Central memory CD4-positive, alpha-beta T cell (primary cell): ENCODE results near the gene NIBAN1.
A peak's percentile ranks its signal among the peaks of the same experiment; 100 is the strongest.
"Not testable (repeated sequence)": the region's sequence is repeated elsewhere in the genome, so short reads cannot be mapped to it uniquely, and the experiment has no call there.

ENCODE experiments used
- DNase-seq: peaks from one replicate; pipeline ENCODE4 v3.0.0; 2022

NIBAN1 gene

DNA sequence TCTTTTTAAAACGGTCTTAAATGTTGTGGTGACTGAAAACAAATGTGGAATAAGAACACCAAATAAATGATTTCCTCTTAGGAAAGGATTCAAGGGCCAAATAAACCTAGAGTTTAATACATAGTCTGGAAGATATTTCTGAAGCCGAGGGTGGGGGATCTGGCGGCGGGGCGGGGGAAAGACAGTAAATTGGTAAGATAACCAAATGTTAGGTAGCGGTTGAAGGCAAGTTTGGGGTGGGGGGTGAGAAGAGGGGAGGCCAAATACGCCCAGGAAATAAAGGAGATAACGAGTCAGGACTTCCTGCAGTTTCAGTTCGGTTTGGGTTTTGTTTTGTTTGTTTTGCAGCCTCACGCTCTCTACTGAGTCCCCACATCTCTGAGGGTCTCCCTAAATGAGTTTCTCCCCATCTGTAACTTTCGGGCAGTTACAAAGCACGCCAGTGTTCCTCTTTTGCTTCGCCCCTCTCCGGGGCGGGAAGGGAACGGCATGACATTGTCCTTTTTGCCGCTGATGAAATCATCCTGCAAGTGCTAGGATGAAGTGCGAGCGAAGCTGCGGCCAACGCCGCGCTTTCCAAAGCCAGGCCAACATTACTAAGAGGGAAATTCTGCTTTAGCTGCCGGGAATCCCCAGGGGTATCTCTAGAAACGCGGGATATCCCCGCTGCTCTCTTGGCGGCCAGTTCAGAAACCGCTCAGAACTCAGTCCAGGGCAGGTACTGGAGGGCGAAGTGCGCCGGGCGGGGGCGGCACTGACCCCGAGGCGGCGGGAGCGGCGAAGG is 844 bp downstream of the NIBAN1 start:
- DNase-seq: peak; percentile 63

DNA sequence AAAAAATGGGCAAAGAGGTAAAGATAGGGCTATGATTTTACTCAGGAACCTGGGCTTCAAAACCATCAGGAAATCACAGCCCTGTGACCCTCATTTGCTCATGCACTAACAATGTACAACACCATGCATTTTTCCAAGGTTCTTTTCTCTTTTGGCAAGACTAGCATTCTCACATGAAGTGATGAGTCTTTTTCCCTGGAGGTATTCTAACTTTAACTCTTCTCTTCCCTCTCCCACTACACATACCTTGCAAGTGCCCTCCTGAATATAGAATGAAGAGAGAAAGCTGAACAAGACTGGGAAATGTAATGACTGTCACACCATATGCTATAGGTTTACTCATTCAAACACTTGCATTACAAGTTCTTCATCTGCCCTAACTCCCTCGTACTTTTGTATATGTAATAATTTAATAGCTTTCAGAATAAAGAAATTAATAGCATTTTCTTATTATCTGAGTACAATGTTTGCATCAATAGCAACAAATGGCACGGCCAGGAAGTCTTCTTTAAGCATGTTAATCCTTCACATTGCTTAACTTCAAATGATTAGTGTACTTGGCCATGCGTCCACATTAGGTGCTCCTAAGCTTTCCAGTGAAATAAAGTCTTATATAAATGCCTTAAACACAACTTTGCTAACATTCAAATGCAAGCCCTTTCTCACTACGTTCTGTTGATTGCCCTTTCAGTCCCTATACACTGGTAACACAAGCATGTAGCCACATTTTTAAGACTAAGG is 1.8 kb downstream of the NIBAN1 start:
- no peak for DNase-seq

DNA sequence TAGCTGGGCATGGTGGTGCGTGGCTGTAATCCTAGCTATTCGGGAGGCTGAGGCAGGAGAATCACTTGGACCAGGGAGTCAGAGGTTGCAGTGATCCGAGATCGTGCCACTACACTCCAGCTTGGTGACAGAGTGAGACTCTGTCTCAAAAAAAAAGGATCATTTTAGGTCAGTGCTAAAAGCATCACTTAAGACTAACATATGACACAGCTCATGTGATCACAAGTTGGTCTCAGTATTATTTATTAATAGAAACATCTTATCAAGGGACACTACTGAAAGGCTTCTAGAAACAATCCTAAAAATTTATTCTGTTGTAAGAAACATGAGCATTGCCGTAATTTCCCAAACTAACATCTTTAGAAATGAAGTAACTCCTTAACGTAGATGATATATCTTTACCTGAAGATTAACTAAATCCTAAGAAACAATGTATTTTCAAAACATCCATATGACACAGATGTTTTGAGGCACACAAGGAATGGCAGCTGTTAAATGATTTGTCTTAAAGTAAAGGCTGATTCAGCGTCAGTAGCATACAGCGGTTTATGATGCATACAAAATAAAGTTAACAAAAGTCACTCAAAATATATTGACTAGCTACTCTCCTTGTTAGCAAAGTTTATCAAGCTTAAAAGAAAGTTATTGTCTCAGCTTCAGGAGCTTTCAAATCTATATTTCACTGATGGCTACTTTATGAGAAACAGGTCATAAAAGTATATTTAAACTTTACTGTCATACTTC is 2.6 kb downstream of the NIBAN1 start:
- no peak for DNase-seq

DNA sequence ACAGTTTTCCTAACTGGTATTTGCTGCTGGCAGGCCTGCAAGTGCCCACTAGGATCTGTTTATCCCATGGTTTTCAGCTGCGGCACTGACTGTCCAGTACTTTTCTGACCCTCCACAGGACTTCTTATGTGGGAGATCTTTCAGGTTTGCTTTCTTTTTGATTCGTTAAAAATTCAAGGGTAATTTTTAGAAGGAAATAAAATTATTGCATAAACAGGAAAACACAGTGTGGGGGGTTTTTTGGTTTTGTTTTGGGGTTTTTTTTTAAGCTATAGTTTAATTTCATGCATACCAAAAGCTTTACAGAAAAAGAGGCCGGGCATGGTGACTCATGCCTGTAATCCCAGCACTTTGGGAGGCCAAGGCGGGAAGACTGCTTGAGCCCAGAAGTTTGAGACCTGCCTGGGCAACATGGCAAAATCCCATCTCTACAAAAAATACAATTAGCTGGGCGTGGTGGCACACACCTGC is 3.6 kb downstream of the NIBAN1 start:
- DNase-seq: no peak

DNA sequence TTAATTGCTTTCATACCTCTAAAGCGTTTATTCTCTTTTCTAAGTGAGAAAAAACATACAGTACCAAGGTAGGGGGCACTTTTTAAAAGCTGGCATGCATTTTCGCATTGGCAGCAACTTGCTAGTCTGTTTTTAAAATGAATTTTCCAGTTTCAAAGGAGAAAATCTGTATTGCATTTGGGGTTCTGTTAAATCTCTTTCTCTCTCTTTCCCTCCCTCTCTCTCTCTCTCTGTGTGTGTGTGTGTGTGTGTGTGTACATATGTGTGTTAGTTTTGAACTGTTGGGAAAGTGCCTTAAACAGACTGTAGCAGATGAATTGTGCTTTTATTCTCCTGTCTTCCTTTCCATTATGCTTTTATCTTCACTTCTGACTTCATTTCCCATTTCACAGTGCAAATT is 7.3 kb downstream of the NIBAN1 start:
- no peak for DNase-seq

DNA sequence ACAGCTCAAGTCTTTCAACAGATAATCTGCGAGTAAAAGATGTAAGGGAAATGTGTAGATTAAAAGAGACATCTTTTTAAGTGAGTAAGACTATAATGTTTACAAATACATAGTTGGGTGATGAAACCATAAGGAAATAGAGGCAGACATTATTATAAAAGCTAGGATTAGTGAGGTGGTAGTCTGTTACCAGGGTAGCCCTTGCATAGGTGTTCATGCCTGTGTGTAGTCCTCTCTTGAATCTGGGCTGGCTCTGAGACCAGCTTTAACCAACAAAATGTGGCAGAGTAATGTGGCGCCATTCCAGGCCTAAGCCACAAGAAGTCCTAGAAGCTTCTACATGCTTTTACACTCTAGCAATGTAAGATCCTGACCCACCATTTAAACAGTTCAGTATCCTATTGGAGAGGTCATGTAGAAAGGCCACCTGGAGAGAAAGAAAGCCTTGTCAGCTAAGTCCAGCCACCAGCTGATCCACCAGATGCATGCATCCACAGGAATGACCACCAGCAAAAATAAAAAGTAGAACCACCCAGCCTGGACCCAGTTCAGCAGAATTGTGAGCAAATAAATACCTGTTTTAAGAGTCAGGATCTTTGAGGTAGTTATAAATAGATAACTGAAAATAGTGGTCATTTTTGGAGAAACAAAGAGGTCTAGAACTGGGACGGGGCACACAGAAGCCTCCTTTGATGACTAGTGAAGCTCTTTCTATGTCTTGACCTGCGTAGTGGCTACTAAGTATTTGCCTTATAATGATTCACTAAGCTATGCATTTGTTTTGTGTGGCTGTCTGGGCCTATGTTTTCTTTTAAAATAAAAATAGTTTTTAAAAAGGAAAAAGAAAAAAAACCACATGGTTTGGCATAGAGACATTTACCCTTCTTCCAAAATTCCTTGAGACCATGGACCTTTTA is 8.1 kb downstream of the NIBAN1 start:
- DNase-seq: no peak

DNA sequence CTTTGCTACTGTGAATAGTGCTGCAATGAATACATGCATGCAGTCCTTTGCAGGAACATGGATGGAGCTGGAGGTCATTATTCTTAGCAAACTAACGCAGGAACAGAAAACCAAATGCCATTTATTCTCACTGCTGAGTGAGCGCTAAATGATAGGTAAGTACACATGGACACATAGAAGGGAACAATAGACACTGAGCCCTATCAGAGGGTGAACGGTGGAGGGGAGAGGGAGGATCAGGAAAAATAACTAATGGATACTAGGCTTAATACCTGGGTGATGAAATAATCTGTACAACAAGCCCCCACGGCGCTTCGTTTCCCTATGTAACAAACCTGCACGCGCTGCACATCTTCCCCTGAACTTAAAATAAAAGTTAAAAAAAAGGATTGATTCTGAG is 8.9 kb downstream of the NIBAN1 start:
- no peak for DNase-seq

DNA sequence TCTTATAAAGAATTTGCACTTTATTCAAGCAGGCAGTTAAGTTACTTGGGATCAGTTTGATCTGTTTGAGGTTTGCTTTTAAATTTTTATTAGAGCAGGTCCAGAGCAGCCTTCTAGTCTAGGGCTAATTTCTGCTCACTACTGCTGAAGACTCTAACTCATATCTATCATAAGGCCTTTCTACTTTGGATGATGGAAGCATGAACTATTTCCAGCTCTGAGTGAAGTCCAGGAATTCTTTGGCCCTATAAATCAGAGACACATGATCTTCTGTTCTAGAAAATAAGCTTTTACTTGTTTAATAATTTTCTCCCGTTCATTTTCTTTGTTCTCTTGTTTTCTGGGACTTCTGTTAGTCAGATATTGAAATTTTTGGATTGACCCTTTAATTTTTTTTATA is 14.7 kb downstream of the NIBAN1 start:
- no peak for DNase-seq

DNA sequence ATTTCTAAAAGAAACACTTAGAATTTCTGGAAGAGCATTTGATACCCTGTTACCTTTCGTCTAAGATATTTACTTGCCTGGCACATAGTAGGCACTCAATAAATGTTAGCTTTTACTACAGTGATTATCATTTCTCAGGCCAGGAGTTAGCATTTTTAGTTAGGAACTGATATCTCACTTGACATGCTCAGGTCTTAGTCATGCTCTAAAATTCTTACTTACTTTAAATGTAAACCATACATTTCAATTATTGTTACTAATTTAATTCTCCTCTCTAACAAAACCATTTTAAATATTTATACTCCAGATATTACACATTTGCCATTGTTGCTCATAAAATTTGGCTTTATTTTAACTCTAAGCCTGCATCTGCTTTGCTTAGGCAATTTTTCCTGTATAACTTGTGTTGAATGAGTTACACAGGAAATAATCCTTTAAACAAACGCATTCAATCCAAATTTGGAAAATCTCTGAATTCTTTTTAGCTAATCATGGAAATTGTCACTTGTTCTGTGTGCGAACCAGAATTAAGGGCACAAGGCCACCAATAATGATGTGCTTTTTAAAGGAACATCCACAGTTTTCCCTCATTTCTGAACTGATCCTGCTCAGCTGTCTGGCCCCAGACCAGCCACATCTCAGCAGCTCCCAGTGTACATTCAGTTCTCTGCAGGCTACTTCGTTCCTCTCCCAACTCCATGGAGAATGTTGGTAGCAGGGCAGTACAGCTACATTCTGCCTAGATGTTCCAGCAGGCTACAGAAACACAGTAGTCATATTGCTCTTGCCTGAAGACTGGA is 15.6 kb downstream of the NIBAN1 start:
- no peak for DNase-seq

DNA sequence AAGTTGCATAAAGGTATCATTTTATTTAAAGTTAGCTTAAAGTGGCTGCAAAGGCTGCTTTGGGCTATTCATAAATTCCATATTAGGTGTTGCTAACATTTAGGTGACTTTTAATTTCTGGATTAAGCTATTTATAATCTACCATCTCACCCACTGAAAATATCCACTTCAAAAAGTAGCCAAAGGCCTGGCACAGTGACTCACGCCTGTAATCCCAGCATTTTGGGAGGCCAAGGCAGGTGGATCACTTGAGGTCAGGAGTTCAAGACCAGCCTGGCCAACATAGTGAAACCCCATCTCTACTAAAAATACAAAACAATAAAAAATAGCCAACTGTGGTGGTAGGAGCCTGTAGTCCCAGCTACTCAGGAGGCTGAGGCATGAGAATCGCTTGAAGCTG is 16.4 kb downstream of the NIBAN1 start:
- not testable (repeated sequence) for DNase-seq

DNA sequence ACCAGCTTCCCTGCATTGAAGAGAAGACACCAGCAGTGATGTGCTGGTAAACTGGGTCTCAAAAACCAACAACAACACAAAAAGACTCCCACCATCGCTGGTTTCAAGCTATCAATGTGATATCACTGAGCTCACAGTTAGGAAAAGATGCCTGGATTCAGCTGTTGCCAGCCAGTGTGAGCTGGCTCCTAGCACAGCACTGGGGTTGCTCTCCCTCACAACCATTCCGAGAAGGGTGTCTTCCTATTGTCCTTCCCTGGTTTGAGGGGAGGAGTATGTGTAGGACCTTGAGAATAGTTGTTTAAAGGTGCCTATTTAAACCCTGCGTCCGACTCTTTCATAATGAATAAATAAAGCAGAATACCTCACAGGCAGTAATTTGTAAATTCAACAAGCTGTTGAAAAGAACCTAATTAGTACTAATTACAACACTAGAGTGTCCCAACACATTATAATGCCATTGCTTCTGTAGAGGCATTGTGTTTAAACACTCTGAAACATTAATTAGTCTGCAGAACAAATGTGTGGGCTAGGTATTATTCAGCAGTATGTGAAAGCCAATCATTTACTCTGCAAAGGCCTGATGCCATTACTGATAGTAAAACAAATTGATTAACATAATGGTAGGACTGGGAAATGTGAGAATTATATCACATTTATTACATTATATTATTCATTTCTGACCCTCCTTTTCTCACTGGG is 17.2 kb downstream of the NIBAN1 start:
- DNase-seq: no peak

DNA sequence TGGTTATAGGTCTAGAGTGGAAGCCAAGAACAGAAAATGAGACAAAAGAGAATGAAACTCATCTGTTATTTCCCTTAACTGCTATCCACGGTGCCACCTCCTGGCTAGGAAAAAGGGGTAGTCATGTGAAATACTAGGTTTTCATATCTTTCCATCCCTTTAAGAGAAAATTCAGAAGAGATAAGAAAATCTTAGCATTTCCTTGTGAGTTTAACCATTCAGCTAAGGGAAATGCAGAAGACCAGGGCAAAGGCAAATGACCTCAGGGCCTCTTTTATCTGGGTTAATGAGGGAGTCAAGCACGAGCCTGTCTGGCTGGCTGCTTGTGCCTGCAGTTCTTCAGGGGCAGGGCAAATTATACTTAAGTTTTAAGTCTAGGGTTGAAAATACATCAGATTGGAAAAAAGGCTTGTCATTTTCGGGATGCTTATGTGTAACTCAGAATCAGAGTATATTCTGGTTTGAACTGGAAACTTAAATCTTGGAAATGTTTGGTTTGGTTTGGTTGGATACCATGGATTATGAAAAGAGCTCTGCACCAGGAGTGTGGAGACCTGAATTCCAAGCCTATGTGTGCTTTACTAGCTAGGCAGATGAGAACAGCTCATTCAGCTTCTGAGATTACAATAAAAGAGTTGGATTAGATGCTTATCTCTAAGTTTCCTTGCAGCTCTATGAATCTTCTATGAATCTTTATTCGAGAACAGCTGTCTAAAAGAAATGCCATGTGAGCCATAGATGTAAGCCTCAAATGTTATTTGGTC is 19.9 kb downstream of the NIBAN1 start:
- no peak for DNase-seq

DNA sequence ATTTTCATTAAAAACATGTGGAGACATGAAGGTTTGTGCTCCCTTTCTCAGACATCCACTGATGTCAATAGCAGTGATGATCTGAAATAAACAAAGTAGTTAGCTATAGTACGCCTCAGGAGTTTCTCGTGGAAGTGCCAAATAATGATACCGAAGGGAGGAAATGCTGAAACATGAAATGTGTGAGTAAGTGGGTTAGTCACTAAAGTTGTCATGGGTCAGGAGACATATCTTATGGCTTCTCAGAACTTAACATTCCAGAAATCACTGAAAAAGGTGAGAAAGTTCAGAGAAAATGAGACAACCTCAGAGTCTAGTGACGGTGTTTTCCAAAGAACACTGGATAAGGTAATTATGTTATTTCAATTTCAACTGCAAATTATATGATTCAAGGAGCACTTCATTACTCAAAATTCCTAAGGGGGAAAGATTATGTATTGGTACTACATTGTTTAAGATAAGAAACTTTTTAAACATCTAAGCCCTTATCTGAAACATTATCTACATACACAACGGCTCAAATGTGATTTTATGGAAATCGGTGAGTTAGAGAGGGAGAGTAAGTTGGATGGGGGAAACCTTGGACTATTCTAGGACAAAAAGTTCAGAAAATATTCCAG is 20.6 kb downstream of the NIBAN1 start:
- no peak for DNase-seq

DNA sequence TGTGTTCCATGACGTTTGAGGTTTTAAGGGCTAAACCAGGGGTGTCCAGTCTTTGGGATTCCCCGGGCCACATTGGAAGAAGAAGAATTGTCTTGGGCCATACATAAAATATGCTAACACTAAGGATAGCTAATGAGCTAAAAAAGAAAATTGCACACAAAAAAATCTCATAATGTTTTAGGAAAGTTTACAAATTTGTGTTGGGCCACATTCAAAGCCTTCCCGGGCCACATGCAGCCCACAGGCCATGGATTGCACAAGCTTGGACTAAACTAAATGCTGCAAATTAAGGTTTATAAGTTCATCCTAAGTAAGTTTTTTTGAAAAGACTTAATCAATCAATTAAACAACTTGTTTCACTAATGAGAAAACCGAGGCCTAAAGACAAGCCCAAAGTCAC is 21.9 kb downstream of the NIBAN1 start:
- DNase-seq: no peak

DNA sequence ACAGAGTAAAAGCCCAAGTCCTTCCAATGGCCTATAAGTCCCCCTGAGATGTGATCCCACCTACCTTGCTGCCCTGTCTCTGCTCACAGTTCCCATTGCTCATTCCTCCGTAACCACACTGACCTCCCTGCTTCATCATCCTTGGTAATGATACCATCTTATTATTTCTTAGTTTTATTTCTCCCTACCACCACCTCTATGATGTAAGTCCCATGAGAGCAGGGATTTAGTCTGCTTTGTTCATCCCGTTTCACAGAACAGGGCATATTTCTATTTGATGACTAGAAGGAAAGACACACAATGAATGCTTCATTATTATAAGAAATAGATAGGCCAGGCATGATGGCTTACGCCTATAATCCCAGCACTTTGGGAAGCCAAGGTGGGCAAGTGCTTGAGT is 22.5 kb downstream of the NIBAN1 start:
- DNase-seq: no peak

DNA sequence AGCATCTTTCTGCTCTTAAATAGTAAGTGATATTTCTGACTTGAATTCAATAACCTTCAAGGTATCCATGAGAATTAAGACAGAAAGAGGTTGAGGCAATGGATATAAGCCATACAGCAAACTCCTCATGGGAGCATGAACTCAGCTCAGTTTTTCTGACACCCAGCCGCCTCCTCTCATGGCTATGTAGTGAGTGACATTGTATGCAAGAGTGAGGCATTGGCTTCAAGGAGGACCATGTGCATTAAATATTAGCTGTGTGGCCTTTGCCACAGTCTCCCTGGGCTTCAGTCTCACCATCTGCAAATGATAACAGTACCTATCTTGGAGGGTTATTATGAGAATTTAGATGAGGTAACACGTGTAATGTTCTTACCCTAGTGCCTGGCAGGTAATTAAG is 23.4 kb downstream of the NIBAN1 start:
- DNase-seq: no peak

DNA sequence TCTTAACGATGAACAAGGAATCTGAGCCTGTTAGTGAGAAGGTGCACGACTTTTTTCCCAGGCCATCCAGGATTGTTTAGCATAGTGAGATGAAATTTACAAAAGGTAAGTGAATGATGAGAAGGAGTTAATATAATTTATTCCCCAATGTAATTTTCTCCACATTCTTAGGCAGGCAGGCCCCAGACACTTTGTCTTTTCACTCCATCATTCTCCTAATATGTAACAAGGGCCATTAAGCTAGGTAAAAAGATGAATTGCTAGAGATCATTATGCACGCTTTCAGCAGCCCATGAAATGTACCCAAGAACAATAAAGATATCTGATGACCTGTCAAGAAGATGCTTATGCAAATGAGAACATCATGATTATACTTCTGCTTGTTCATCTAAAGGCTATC is 24.1 kb downstream of the NIBAN1 start:
- DNase-seq: no peak

DNA sequence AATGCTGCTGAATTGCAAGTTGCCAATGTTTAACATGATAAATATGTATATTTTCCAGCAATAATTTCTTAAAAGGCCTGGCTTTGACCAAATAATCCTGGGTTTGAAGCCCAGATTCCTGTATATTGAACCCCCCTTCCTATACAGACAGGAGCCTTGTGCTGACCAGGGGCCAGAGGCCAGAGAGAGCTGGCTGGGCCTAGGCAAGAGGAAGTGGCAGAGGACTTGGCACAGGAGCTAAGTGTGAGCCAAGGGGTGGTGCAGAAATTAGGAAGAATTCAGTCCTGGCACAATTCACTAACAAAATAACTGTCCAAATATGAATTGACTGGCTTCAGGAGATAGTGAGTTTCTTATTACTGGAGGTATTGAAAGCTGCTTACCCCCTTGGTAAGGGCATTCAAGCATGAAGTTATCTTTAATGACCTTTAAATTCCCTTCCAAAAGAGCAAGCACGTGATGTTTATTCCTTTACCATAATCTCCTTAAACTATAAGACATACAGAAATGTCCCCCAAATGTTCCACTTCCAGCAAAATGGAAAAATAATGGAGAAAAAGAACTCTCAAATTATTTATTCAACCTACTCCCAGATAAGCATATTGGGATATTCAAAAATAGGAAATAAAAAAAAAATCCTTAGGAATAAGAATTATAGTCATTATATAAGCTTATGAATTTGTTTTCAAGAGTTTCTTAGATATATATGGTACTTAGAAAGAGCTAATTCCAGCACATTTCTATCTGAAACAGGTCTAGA is 26.6 kb downstream of the NIBAN1 start:
- DNase-seq: no peak
